AG04450 (cell line): Measurements from ENCODE around the gene FAM168A. TPM values are rescaled to one million over a fixed set of nuclear protein-coding genes. Genes with fewer than 3 reads are reported as not detected.
A peak's percentile ranks its signal among the peaks of the same experiment; 100 is the strongest.
"Not testable (repeated sequence)": the region's sequence is repeated elsewhere in the genome, so short reads cannot be mapped to it uniquely, and the experiment has no call there.

ENCODE experiments used
- CTCF ChIA-PET: fragments of 300-600, 350-600 bp; formaldehyde crosslinking; extraction: SDS; loops from one replicate; lab custom pipeline; 2022; ENCODE audit warnings: antibody characterized with exemption, inconsistent platforms; lab: Charles Lee
- POLR2A ChIA-PET: fragments of 350-600 bp; formaldehyde crosslinking; extraction: SDS; loops from one replicate; lab custom pipeline; 2021; ENCODE audit warnings: antibody characterized with exemption, inconsistent platforms; lab: Yijun Ruan, JAX
- DNase-seq: peaks from one replicate; pipeline ENCODE4 v3.0.0-alpha.2; 2011; ENCODE audit warnings: low read depth, low spot score
- H3K27ac ChIP-seq: one replicate; pipeline ENCODE4 v1.5.1; 2012; ENCODE audit warnings: low read depth, low read length, control low read depth
- H3K27me3 ChIP-seq: one replicate; pipeline ENCODE4 v1.6.0; 2012; ENCODE audit warnings: low read length; ENCODE audit not compliant: control insufficient read depth, insufficient read depth
- H3K4me3 ChIP-seq: 2 replicates; pipeline ENCODE4 v1.5.1; 2011; ENCODE audit warnings: mild to moderate bottlenecking, low read depth, low read length, control low read depth
- H3K9me3 ChIP-seq: 2 replicates; pipeline ENCODE4 v1.5.1; 2012; ENCODE audit warnings: low read length; ENCODE audit not compliant: control insufficient read depth, insufficient read depth
- polyA plus RNA-seq: library from polyadenylated mRNA; depleted of rRNA; stranded (reverse); fragments of >200 nt; gene quantifications from 2 replicates; pipeline ENCODE4 v1.2.3, GENCODE V29; 2011
- TF ChIP-seq, protein P1 (sequence below): IDR thresholded peaks from 2 replicates; pipeline ENCODE4 v1.5.1; 2011; ENCODE audit warnings: low read depth, low read length, control low read depth, inconsistent platforms

Gene FAM168A
- polyA plus RNA-seq, 1 experiment: 21.3 TPM

GRCh38 chr11:73586791-73587190, 11.1 kb downstream of the FAM168A start:
- no peak for DNase-seq
- ChIA-PET POLR2A (no interaction called here), CTCF (no interaction called here)
- Histone ChIP-seq H3K27me3 (no peaks in the 10 kb centered on the region), H3K9me3 (no peaks in the 10 kb centered on the region), H3K27ac (no peak overlapping the region), H3K4me3 (no peak overlapping the region)
- TF ChIP-seq, protein P1, sequence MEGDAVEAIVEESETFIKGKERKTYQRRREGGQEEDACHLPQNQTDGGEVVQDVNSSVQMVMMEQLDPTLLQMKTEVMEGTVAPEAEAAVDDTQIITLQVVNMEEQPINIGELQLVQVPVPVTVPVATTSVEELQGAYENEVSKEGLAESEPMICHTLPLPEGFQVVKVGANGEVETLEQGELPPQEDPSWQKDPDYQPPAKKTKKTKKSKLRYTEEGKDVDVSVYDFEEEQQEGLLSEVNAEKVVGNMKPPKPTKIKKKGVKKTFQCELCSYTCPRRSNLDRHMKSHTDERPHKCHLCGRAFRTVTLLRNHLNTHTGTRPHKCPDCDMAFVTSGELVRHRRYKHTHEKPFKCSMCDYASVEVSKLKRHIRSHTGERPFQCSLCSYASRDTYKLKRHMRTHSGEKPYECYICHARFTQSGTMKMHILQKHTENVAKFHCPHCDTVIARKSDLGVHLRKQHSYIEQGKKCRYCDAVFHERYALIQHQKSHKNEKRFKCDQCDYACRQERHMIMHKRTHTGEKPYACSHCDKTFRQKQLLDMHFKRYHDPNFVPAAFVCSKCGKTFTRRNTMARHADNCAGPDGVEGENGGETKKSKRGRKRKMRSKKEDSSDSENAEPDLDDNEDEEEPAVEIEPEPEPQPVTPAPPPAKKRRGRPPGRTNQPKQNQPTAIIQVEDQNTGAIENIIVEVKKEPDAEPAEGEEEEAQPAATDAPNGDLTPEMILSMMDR: no peak

- CTCF ChIA-PET: interaction anchor here (1.2 kb wide), 1 partner anchor 40 kb away, joined by 8 read pairs; no protein-coding TSS in a partner anchor
- POLR2A ChIA-PET: no interaction called here
- Histone ChIP-seq H3K27ac (no peak overlapping the region), H3K9me3 (no peaks in the 10 kb centered on the region), H3K27me3 (no peaks in the 10 kb centered on the region), H3K4me3 (no peak overlapping the region)
- DNase-seq: peak; percentile 16
- TF ChIP-seq, protein P1: no peak
Observed at GRCh38 chr11:73585834-73586575, 11.9 kb downstream of the FAM168A start.

GRCh38 chr11:73584831-73585230, 13.1 kb downstream of the FAM168A start:
- Histone ChIP-seq H3K9me3 (no peaks in the 10 kb centered on the region), H3K27ac (no peak overlapping the region), H3K27me3 (no peaks in the 10 kb centered on the region), H3K4me3 (no peak overlapping the region)
- CTCF ChIA-PET: interaction anchor here (1.2 kb wide), 1 partner anchor 41 kb away, joined by 8 read pairs; no protein-coding TSS in a partner anchor
- TF ChIP-seq, protein P1: no peak
- POLR2A ChIA-PET: no interaction called here
- no peak for DNase-seq

GRCh38 chr11:73582653-73583052, 15.3 kb downstream of the FAM168A start:
- DNase-seq: no peak
- Histone ChIP-seq H3K27ac (no peak overlapping the region), H3K4me3 (no peak overlapping the region), H3K27me3 (no peaks in the 10 kb centered on the region), H3K9me3 (no peaks in the 10 kb centered on the region)
- TF ChIP-seq, protein P1: no peak
- CTCF ChIA-PET: no interaction called here
- POLR2A ChIA-PET: no interaction called here

- POLR2A ChIA-PET, DNase-seq: not testable (repeated sequence)
- CTCF ChIA-PET: interaction anchor here (0.6 to 2.3 kb wide), 4 partner anchors 11 to 49 kb away, joined by 3 to 10 read pairs (median 5); no protein-coding TSS in a partner anchor
Observed at GRCh38 chr11:73580749-73581148, 17.2 kb downstream of the FAM168A start.

More at GRCh38 chr11:73580749-73581148, 17.2 kb downstream of the FAM168A start:
- H3K9me3 ChIP-seq, H3K27me3 ChIP-seq, H3K27ac ChIP-seq, H3K4me3 ChIP-seq: not testable (repeated sequence)
